Measurements from ENCODE around the gene SLC39A1.

Gene SLC39A1

DNA sequence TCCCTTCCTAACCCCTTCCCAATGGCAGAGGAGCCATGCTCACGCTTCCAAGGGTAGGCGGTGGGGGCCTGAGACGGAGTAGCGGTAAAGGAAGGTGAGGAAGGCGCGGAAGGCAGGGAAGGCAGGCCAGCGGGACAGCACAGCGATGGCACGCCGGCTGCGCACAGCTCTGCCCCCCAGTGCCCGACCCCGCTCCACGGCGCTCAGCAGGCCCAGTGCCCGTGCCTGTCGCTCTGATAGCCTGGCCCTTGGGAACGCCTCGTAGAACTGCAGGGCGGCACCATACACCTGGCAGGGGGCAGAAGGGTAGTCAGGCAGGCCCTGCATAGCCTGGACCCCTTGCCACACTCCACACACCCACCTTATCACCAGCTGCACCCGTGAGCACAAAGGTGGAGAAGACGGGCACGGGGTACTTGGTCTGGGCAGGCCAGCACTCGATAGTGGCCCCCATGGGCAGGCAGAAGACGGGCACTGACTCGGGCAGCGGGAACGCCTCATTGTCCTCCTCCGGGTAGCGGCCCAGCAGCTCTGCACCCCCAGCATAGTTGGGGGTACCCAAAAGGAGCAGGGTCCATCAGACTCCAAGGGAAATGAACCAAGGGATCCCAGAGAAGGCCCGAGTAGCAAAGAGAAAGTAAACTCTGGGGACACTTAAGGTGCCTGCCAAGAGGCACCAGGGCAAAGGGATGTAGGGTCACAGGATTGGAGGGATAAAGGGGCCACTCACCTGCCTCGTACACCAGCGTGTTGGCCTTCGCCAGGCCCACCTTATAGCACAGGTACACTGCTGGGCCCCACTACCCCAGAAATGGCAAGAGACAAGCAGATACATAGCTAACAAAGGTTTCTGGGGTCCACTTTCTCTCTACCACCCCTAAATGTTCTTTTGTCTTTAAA, 21.3 kb downstream of the SLC39A1 start:
- no peaks in the 10 kb centered on the region for H3K36me3 ChIP-seq (ENCODE audit: control insufficient read depth, insufficient read depth, low read length)
- H3K4me1 ChIP-seq (ENCODE audit: control insufficient read depth, insufficient read depth, low read length) = no peaks in the 10 kb centered on the region
- H3K4me3 ChIP-seq (ENCODE audit: insufficient read depth, low read depth, low read length) = no peak overlapping the region
- no peaks in the 10 kb centered on the region for H3K9me3 ChIP-seq (ENCODE audit: control insufficient read depth, low read length)
- 96% methylated on average over 34 of the region's 34 CpGs for WGBS, 2 experiments
- no peaks in the 10 kb centered on the region for H3K27me3 ChIP-seq (ENCODE audit: control insufficient read depth, insufficient read depth, low read length, poor library complexity, severe bottlenecking)
- H3K27ac ChIP-seq (ENCODE audit: insufficient read depth, low read depth, low read length, poor library complexity, severe bottlenecking) = no peak overlapping the region

DNA sequence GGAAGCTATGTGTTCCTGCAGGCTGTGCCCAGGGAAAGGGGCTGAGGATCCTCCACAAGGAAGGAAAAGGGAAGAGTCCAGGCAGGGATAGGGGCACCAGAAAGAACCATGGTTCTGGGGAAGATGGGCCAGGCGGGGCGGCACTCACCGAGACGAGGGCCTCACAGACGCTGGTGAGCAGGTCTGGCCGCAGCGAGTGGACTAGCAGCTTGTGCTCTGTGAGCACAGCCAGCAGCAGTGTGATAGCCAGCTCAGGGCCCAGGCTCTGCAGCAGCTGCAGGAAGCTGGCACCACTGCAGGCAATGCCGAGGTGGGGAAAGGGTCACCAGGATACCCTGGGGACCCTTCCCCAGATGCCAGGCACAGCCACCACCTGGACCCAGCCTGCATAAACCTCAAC, 22.6 kb downstream of the SLC39A1 start:
- Histone ChIP-seq H3K36me3 (ENCODE audit: control insufficient read depth, insufficient read depth, low read length) (no peaks in the 10 kb centered on the region), H3K4me1 (ENCODE audit: control insufficient read depth, insufficient read depth, low read length) (no peaks in the 10 kb centered on the region), H3K27ac (ENCODE audit: insufficient read depth, low read depth, low read length, poor library complexity, severe bottlenecking) (no peak overlapping the region), H3K4me3 (ENCODE audit: insufficient read depth, low read depth, low read length) (no peak overlapping the region), H3K27me3 (ENCODE audit: control insufficient read depth, insufficient read depth, low read length, poor library complexity, severe bottlenecking) (no peaks in the 10 kb centered on the region), H3K9me3 (ENCODE audit: control insufficient read depth, low read length) (no peaks in the 10 kb centered on the region)
- 93 to 94% methylated on average over 8 of the region's 8 CpGs for WGBS, 2 experiments

DNA sequence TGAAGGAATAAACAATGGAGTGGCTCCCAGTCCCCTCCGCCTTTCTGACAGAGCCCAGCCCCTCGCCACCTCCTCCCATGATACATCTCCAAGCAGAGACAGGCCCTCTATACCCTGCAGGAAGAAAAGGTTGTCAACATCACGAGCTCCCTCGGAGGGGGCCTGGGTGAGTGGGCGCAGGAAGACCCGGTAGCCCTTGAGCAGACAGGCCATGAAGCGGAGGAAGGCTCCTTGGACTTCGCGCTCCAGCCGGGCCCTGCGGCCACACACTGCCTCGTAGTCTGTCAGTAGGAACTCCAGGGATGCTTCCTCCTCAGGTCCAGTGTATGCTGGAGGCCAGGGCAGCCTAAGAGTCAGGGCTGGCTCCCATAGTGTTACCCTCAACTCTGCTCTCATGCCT, 23.9 kb downstream of the SLC39A1 start:
- no peak overlapping the region for H3K4me3 ChIP-seq (ENCODE audit: insufficient read depth, low read depth, low read length)
- 95% methylated on average over 12 of the region's 12 CpGs for WGBS, 2 experiments
- no peaks in the 10 kb centered on the region for H3K9me3 ChIP-seq (ENCODE audit: control insufficient read depth, low read length)
- no peaks in the 10 kb centered on the region for H3K4me1 ChIP-seq (ENCODE audit: control insufficient read depth, insufficient read depth, low read length)
- peaks cover 5% of the 10 kb centered on the region for H3K36me3 ChIP-seq (ENCODE audit: control insufficient read depth, insufficient read depth, low read length)
- H3K27ac ChIP-seq (ENCODE audit: insufficient read depth, low read depth, low read length, poor library complexity, severe bottlenecking) = no peak overlapping the region
- no peaks in the 10 kb centered on the region for H3K27me3 ChIP-seq (ENCODE audit: control insufficient read depth, insufficient read depth, low read length, poor library complexity, severe bottlenecking)

DNA sequence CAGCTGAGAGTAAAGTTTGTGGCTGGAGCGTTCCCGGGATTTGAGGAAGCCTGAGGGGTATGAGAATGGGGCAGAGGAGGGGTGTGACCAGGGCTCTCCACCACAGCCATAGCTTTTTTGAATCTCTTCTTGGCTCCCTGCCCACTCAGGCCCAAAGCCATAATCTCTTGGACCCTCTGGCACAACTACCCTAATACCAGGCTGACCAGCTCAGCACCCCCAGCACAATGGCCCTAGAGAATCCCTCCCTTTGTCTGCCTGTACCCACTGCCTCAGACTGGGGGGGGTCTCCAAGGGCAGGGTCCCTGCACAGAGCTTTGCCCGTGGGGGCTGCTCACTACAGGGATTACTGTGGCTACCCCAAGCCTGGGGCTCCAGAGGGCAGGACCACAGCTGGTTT, 24.3 kb downstream of the SLC39A1 start:
- Histone ChIP-seq H3K9me3 (ENCODE audit: control insufficient read depth, low read length) (no peaks in the 10 kb centered on the region), H3K27me3 (ENCODE audit: control insufficient read depth, insufficient read depth, low read length, poor library complexity, severe bottlenecking) (no peaks in the 10 kb centered on the region), H3K36me3 (ENCODE audit: control insufficient read depth, insufficient read depth, low read length) (peaks cover 5% of the 10 kb centered on the region), H3K27ac (ENCODE audit: insufficient read depth, low read depth, low read length, poor library complexity, severe bottlenecking) (no peak overlapping the region), H3K4me1 (ENCODE audit: control insufficient read depth, insufficient read depth, low read length) (no peaks in the 10 kb centered on the region), H3K4me3 (ENCODE audit: insufficient read depth, low read depth, low read length) (no peak overlapping the region)
- WGBS, 2 experiments = 93 to 99% methylated on average over 3 of the region's 3 CpGs

DNA sequence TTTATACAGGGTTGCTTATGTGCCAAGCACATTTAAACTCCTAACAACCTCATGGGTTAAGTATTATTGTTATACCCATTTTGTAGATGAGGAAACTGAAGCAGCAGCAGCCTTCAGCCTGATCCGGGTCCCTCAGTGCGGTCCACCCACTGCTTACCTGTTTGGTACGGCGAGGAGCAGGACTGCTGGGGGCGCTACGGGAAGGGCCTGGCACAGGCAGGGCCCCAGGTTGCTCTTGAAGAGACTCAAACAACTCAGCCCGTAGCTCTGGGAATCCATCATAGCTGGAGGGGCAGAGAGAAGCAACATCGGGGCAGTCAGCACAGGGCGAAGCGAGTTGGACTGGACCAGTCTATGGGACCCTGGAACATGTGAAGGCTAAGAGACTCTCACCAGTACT, 26.0 kb downstream of the SLC39A1 start:
- WGBS, 2 experiments = 96 to 97% methylated on average over 10 of the region's 10 CpGs

DNA sequence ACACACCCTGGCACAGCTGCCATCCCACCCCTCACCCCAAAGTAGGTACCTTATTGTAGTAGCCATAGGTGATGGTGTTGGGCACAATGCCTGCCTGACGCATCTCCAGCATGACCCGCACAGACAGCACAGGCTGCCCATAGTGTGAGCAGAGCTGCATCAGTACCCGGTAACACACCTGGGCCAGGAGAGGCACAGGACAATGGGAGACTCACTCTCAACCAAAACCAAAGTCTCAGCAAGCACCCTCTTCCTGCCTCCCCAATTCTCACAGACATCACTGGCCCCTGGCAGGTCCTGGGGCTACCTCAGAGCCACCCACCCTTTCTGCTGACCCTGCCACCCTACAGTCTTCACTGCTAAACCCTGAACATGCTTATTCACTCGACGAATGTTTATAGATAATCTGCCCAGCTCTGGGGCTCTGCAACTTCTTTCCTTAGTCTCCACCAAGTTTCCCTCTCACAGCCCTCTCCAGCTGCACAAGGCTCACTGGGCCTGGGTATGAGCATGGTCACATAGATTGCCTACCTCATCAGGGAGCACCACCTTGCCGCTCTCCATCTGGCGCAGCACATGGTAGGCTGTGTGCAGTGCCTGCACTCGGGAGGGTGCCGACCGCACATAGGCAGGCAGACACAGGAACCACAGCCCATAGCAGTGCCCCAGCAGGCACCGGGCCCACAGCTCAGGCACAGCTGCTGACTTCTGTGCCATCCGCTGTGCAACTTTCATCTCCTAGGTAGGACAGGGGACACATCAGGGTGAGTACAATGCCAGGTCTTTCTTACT, 27.1 kb downstream of the SLC39A1 start:
- no peaks in the 10 kb centered on the region for H3K4me1 ChIP-seq (ENCODE audit: control insufficient read depth, insufficient read depth, low read length)
- no peaks in the 10 kb centered on the region for H3K9me3 ChIP-seq (ENCODE audit: control insufficient read depth, low read length)
- 94 to 96% methylated on average over 12 of the region's 12 CpGs for whole genome bisulfite sequencing, 2 experiments
- peaks cover 5% of the 10 kb centered on the region for H3K36me3 ChIP-seq (ENCODE audit: control insufficient read depth, insufficient read depth, low read length)
- no peak overlapping the region for H3K27ac ChIP-seq (ENCODE audit: insufficient read depth, low read depth, low read length, poor library complexity, severe bottlenecking)
- no peak overlapping the region for H3K4me3 ChIP-seq (ENCODE audit: insufficient read depth, low read depth, low read length)
- H3K27me3 ChIP-seq (ENCODE audit: control insufficient read depth, insufficient read depth, low read length, poor library complexity, severe bottlenecking) = no peaks in the 10 kb centered on the region

More for the DNA sequence above, 26.0 kb downstream of the SLC39A1 start:
- H3K4me1 ChIP-seq (ENCODE audit: control insufficient read depth, insufficient read depth, low read length) = no peaks in the 10 kb centered on the region
- H3K27me3 ChIP-seq (ENCODE audit: control insufficient read depth, insufficient read depth, low read length, poor library complexity, severe bottlenecking) = no peaks in the 10 kb centered on the region
- H3K4me3 ChIP-seq (ENCODE audit: insufficient read depth, low read depth, low read length) = no peak overlapping the region
- no peak overlapping the region for H3K27ac ChIP-seq (ENCODE audit: insufficient read depth, low read depth, low read length, poor library complexity, severe bottlenecking)
- no peaks in the 10 kb centered on the region for H3K9me3 ChIP-seq (ENCODE audit: control insufficient read depth, low read length)
- peaks cover 5% of the 10 kb centered on the region for H3K36me3 ChIP-seq (ENCODE audit: control insufficient read depth, insufficient read depth, low read length)

DNA sequence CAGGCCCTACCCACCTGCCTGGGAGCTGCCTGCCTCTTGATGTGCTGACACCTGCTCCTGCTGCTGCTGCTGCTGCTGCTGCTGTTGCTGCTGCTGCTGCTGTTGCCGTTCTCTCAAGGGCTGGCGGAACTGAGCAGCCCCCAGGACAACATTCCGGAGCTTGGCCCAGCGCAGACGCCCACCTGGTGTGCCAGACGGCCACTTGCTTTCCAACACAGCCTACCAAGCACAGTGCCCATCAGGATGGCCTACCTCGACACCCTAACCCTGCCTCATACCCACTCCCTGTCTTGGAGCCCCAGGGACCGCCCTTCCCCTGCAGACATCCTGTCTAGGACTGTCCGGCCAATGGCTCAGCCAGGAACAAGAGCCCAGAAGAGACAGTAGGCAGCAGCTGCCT, 28.6 kb downstream of the SLC39A1 start:
- Histone ChIP-seq H3K9me3 (ENCODE audit: control insufficient read depth, low read length) (no peaks in the 10 kb centered on the region), H3K4me1 (ENCODE audit: control insufficient read depth, insufficient read depth, low read length) (no peaks in the 10 kb centered on the region), H3K36me3 (ENCODE audit: control insufficient read depth, insufficient read depth, low read length) (peaks cover 5% of the 10 kb centered on the region), H3K27me3 (ENCODE audit: control insufficient read depth, insufficient read depth, low read length, poor library complexity, severe bottlenecking) (no peaks in the 10 kb centered on the region), H3K27ac (ENCODE audit: insufficient read depth, low read depth, low read length, poor library complexity, severe bottlenecking) (no peak overlapping the region), H3K4me3 (ENCODE audit: insufficient read depth, low read depth, low read length) (no peak overlapping the region)
- 91 to 94% methylated on average over 9 of the region's 9 CpGs for WGBS, 2 experiments

GRCh38 chr1:153933955-153934354, 29.4 kb downstream of the SLC39A1 start:
- no peak overlapping the region for H3K27ac ChIP-seq (ENCODE audit: insufficient read depth, low read depth, low read length, poor library complexity, severe bottlenecking)
- no peaks in the 10 kb centered on the region for H3K4me1 ChIP-seq (ENCODE audit: control insufficient read depth, insufficient read depth, low read length)
- WGBS, 2 experiments = 95 to 97% methylated on average over 11 of the region's 11 CpGs
- peaks cover 5% of the 10 kb centered on the region for H3K36me3 ChIP-seq (ENCODE audit: control insufficient read depth, insufficient read depth, low read length)
- no peaks in the 10 kb centered on the region for H3K9me3 ChIP-seq (ENCODE audit: control insufficient read depth, low read length)
- no peak overlapping the region for H3K4me3 ChIP-seq (ENCODE audit: insufficient read depth, low read depth, low read length)
- no peaks in the 10 kb centered on the region for H3K27me3 ChIP-seq (ENCODE audit: control insufficient read depth, insufficient read depth, low read length, poor library complexity, severe bottlenecking)

DNA sequence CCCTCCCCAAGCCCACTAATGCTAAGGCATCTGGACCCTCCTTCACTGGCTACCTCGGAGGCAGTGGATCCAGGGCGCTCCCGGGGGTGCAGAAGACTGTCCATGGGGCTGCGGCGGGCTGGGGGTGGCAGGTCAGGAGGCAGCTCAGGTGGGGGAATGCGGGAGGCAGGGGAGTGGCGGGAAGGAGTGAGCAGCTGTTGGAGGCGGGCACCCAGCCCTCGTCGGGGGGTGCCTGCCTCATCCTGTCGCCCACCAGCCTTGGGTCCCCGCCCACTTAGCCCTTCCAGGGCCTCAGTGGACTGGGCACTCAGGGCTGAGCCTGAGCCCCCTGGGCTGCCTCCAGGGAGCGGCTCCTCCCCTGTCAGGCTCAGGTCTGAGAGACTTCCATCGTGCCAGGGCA, 29.9 kb downstream of the SLC39A1 start:
- peaks cover 5% of the 10 kb centered on the region for H3K36me3 ChIP-seq (ENCODE audit: control insufficient read depth, insufficient read depth, low read length)
- H3K4me1 ChIP-seq (ENCODE audit: control insufficient read depth, insufficient read depth, low read length) = no peaks in the 10 kb centered on the region

More for the DNA sequence above, 29.9 kb downstream of the SLC39A1 start:
- Histone ChIP-seq H3K4me3 (ENCODE audit: insufficient read depth, low read depth, low read length) (no peak overlapping the region), H3K27me3 (ENCODE audit: control insufficient read depth, insufficient read depth, low read length, poor library complexity, severe bottlenecking) (no peaks in the 10 kb centered on the region), H3K27ac (ENCODE audit: insufficient read depth, low read depth, low read length, poor library complexity, severe bottlenecking) (no peak overlapping the region), H3K9me3 (ENCODE audit: control insufficient read depth, low read length) (no peaks in the 10 kb centered on the region)
- 95% methylated on average over 14 of the region's 14 CpGs for WGBS, 2 experiments

Measured in ectodermal cell (in vitro differentiated cells).